Measurements from ENCODE around the gene HSPB3.

DNA sequence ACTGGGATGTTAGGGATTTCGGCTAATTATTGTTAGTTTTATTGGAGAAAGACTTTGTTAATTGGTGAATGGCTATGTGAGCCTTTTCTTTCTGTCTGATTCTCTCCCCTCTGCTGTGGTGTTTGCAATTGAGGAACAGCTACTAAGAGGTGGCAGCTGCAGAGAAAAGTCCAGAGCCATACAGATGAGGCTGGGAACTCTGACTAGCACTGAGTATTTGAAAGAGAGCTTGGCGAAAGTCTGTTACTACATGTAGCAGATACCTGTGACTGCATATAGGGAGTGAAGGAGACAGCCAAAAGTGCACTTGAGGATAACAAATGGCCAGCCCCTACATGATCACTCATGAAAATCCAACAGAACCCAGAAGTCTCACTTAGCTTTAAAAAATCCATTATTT, 44.3 kb upstream of the HSPB3 start:
- TF ChIP-seq EZH2 (IDR thresholded peaks at IDR 0.05) (no peak), POLR2AphosphoS5 (IDR thresholded peaks at IDR 0.05; ENCODE audit: borderline replicate concordance, low read depth, low read length) (no peak)
